Muscle of leg (tissue), 11 donors: ENCODE results near the gene CSPG5. TPM values are rescaled to one million over a fixed set of nuclear protein-coding genes. Genes with fewer than 3 reads are reported as not detected.

Source experiments
- DNase-seq: peaks from one replicate; pipeline ENCODE4 v3.0.0; 2013
- H3K27ac ChIP-seq: one replicate; pipeline ENCODE4 v1.5.1; 2013; ENCODE audit warnings: mild to moderate bottlenecking, low read length, control low read depth
- H3K27me3 ChIP-seq: one replicate; pipeline ENCODE4 v1.6.1; 2013; ENCODE audit warnings: low read length; ENCODE audit not compliant: control insufficient read depth, insufficient read depth
- H3K36me3 ChIP-seq: one replicate; pipeline ENCODE4 v1.6.1; 2013; ENCODE audit warnings: low read length; ENCODE audit not compliant: control insufficient read depth, insufficient read depth
- H3K4me1 ChIP-seq: one replicate; pipeline ENCODE4 v1.6.1; 2013; ENCODE audit warnings: low read length; ENCODE audit not compliant: control insufficient read depth, insufficient read depth
- H3K4me3 ChIP-seq: one replicate; pipeline ENCODE4 v1.5.1; 2013; ENCODE audit warnings: low read length, control low read depth
- H3K9me3 ChIP-seq: replicated peaks from 2 replicates; pipeline ENCODE4 v1.6.1; 2013; ENCODE audit warnings: low read depth, low read length; ENCODE audit not compliant: control insufficient read depth
- whole genome bisulfite sequencing: methylation state at CpG from one replicate; pipeline ENCODE4 v1.1.5; 2013; ENCODE audit warnings: missing lambda C conversion rate; ENCODE audit not compliant: insufficient coverage; 5-methylcytosine and 5-hydroxymethylcytosine counted together
- polyA plus RNA-seq, 8 donors: library from polyadenylated mRNA; unstranded; fragments of 120-200 nt; gene quantifications; one replicate each; pipeline versions ENCODE4 v1.2.1 to v1.2.3, GENCODE V29; 2013; ENCODE audit warnings: inconsistent platforms in 1 of 8, low replicate concordance in 1 of 8; ENCODE audit not compliant: insufficient read length in 8 of 8, insufficient read depth in 1 of 8
- total RNA-seq: library from RNA; stranded (reverse); fragments of 120-200 nt; gene quantifications from one replicate; pipeline ENCODE4 v1.2.4, GENCODE V29; 2013

The CSPG5 gene
- total and polyA plus RNA-seq, 9 donors: 1.2 to 2.3 (median 1.5) TPM

DNA sequence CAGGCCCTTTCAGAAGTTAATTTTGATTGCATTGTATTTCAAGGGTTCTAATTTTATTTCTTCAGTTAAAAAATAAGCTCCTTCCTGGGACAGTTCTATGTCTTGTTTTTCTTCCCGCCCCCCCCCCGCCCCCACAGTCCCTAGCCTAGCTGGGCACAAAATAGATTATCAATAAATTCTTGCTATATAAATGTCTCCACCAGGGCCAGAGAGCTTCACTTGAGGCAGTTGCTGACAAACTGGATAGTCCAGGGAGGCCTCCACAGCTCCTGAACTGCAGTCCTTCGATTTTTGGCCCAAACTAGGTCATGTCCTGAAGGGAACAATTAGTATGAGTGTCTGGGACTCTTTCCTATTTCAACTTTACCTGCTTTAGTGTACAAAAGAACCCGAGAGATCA, 9.9 kb upstream of the CSPG5 start:
- H3K36me3 ChIP-seq: peaks cover 62% of the 10 kb centered on the region
- WGBS: no CpG with 5 or more reads among the region's 4 CpGs

DNA sequence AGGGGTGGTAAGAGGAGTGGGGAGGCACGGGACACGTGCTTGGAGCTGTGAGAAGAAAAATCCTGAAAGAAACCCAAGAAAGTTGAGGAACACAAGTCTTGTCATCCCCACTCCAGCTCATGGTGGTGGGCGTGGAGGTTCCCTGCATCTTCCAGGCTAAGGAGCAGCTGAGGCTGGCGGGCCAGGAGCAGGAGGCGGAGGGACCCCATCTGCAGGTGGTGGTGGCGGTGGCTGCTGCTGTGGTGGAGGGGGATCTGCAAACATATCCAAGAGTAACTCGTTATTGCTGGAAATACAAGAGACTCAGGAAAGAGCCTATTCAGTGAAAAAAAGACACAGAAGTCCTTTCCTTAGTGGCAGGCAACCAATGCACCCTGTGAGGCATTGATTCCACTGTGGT, 9.4 kb upstream of the CSPG5 start:
- Histone ChIP-seq H3K9me3 (no peaks in the 10 kb centered on the region), H3K4me3 (no peak overlapping the region), H3K36me3 (peaks cover 60% of the 10 kb centered on the region), H3K27me3 (no peaks in the 10 kb centered on the region), H3K27ac (no peak overlapping the region), H3K4me1 (no peaks in the 10 kb centered on the region)
- no peak for DNase-seq
- 90% methylated on average over 2 of the region's 7 CpGs for WGBS

More for the DNA sequence above, 9.9 kb upstream of the CSPG5 start:
- DNase-seq: no peak
- no peak overlapping the region for H3K27ac ChIP-seq
- H3K4me1 ChIP-seq: no peaks in the 10 kb centered on the region
- H3K9me3 ChIP-seq: no peaks in the 10 kb centered on the region
- no peak overlapping the region for H3K4me3 ChIP-seq
- H3K27me3 ChIP-seq: no peaks in the 10 kb centered on the region

DNA sequence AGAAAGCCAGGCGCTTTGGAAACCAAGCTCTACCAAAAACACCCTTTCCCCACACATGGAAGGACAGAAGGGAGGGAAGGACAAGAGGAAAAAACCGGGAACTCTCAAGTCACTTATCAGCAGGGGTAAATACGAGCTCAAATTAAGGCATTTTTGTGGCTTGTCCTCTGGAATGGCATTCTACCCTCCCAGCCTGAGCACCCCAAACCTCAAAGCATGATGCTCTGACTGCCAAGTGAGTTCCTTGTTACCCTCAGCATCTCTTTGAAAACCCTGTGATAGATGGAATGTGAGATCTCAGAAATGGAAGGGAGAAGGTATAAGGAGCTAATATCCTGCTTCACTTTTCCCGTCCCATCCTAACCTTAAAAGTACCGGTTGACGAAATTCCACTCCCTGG, 8.1 kb upstream of the CSPG5 start:
- WGBS: no CpG with 5 or more reads among the region's 6 CpGs
- no peak for DNase-seq
- no peaks in the 10 kb centered on the region for H3K9me3 ChIP-seq
- H3K27me3 ChIP-seq: no peaks in the 10 kb centered on the region
- H3K4me1 ChIP-seq: no peaks in the 10 kb centered on the region
- no peak overlapping the region for H3K4me3 ChIP-seq
- H3K36me3 ChIP-seq: peaks cover 57% of the 10 kb centered on the region
- H3K27ac ChIP-seq: no peak overlapping the region

DNA sequence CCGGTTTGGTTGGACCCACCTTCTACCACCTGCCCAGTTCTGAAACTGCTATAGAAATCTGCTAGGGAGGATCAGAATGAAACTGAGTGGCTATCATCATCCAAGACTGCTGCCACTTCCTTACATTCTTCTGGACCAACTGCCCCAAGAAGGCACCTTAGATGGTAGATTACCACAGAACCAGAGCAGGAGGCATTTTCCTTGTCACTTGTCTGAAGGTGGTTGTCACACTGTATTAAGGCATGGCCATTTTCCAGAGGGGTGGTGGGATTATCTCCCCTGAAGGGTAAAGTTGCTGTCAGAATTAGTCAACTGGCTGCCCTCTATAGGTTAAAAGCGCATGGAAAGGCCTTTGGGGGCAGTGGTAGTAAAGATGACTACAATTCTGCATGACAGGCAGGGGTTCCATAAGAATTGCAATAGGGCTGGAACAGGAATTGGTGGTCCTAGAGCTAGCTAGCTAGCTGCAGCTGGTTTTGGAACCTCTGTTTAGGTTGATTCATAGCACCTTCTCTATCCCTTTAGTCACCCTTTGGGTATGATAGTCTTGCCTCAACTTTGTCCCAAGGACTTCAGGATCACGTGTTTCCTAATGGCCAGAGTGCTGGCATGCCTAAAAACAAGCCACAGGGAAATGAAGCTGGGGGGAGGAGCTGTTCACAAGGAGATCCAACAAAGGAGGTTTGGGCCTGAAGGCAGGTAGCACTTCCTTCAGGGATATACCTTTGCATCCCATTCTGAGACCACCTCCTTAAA, 4.8 kb upstream of the CSPG5 start:
- H3K27ac ChIP-seq: no peak overlapping the region
- H3K4me3 ChIP-seq: no peak overlapping the region
- no CpG with 5 or more reads among the region's 3 CpGs for WGBS
- H3K27me3 ChIP-seq: peaks cover 16% of the 10 kb centered on the region
- no peak for DNase-seq
- H3K36me3 ChIP-seq: peaks cover 34% of the 10 kb centered on the region
- peaks cover 6% of the 10 kb centered on the region for H3K4me1 ChIP-seq
- no peaks in the 10 kb centered on the region for H3K9me3 ChIP-seq

GRCh38 chr3:47581835-47582234, 3.2 kb upstream of the CSPG5 start:
- H3K36me3 ChIP-seq: peaks cover 18% of the 10 kb centered on the region
- H3K9me3 ChIP-seq: no peaks in the 10 kb centered on the region
- H3K4me3 ChIP-seq: no peak overlapping the region
- H3K4me1 ChIP-seq: peaks cover 12% of the 10 kb centered on the region
- 75% methylated on average over 2 of the region's 4 CpGs for WGBS
- peaks cover 25% of the 10 kb centered on the region for H3K27me3 ChIP-seq
- H3K27ac ChIP-seq: no peak overlapping the region
- no peak for DNase-seq

DNA sequence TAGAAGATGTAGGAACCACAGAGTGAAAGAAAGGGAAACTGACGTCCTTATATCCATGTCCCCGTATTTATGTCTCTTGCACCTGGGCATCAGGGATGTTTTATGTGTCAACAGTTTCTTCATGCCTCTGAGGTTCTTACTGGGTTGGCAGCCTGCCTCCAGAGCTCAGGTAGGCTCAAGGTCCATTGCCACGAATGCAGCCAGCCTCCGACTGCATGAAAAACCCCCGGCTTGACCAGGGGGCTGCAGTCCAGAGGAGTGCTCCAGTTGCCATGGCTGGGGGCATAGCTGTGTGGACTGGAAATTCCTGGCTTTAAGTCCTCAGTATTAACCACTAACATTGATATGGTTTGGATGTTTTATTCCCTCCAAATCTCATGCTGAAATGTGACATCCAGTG, 2.8 kb upstream of the CSPG5 start:
- H3K27ac ChIP-seq: no peak overlapping the region
- H3K4me1 ChIP-seq: peaks cover 12% of the 10 kb centered on the region
- H3K4me3 ChIP-seq: no peak overlapping the region
- peaks cover 15% of the 10 kb centered on the region for H3K36me3 ChIP-seq
- WGBS: 72% methylated on average over 5 of the region's 5 CpGs
- no peak for DNase-seq
- no peaks in the 10 kb centered on the region for H3K9me3 ChIP-seq
- peaks cover 28% of the 10 kb centered on the region for H3K27me3 ChIP-seq

DNA sequence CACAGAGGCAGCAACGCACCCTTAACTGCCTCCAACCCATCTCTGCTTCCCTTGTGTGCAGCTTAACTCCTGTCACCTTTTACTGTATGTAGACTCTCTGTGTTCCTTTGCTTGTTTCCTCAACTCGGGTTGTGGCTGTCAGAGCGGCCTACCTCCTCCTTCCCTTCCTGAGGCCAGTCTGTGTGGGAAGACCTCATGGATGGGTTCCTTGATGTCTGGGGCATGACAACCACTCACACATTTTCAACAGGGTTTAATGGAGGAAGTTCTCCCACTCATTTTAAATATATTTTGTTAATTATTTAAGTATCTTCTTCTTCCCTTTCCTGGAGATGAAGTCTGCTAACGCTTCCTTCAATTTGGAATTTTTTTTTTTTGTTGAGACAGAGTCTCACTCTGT, 1.8 kb upstream of the CSPG5 start:
- peaks cover 12% of the 10 kb centered on the region for H3K4me1 ChIP-seq
- no peak overlapping the region for H3K4me3 ChIP-seq
- H3K27ac ChIP-seq: no peak overlapping the region
- peaks cover 28% of the 10 kb centered on the region for H3K27me3 ChIP-seq
- peaks cover 11% of the 10 kb centered on the region for H3K36me3 ChIP-seq
- WGBS: 60% methylated on average over 1 of the region's 4 CpGs
- no peaks in the 10 kb centered on the region for H3K9me3 ChIP-seq
- no peak for DNase-seq

GRCh38 chr3:47579875-47580274, 1.2 kb upstream of the CSPG5 start:
- no peak overlapping the region for H3K27ac ChIP-seq
- no peak overlapping the region for H3K4me3 ChIP-seq
- peaks cover 12% of the 10 kb centered on the region for H3K4me1 ChIP-seq
- H3K27me3 ChIP-seq: peaks cover 28% of the 10 kb centered on the region
- 91% methylated on average over 2 of the region's 2 CpGs for WGBS
- H3K36me3 ChIP-seq: peaks cover 5% of the 10 kb centered on the region
- H3K9me3 ChIP-seq: no peaks in the 10 kb centered on the region
- no peak for DNase-seq

DNA sequence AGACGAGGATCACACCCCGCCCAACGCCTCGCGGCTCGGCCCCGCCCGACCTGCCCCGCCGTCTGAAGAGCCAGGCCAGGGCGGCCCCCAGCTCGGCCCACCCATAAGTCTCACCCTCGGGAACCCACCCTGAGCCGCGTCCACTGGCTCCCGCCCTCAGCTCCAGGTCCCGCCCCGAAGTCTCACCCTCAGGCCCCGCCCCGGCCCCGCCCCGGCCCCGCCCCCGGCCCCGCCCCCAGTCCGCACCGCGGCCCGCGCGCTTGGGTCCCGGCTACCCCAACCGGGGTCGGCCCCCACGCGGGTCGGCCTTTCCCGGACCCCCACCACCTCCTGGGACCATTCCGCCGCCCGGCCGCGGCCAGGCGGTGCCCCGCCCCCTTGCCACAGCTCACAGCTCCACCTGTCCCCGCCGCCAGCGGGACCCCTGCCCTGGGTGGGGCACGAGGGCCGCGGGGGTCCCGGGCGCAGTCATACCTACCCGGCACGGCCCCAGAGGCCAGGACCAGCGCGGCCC, 489 bp downstream of the CSPG5 start:
- H3K4me1 ChIP-seq: peaks cover 19% of the 10 kb centered on the region
- peaks cover 28% of the 10 kb centered on the region for H3K27me3 ChIP-seq
- no peaks in the 10 kb centered on the region for H3K9me3 ChIP-seq
- no peak overlapping the region for H3K27ac ChIP-seq
- H3K36me3 ChIP-seq: no peaks in the 10 kb centered on the region
- peak; percentile 36 for DNase-seq
- peak overlapping the region; percentile 43 for H3K4me3 ChIP-seq
- under 1% methylated on average over 45 of the region's 57 CpGs for WGBS

GRCh38 chr3:47577583-47578118, 1.0 kb downstream of the CSPG5 start:
- H3K9me3 ChIP-seq: no peaks in the 10 kb centered on the region
- peaks cover 28% of the 10 kb centered on the region for H3K27me3 ChIP-seq
- 2% methylated on average over 49 of the region's 49 CpGs for WGBS
- H3K27ac ChIP-seq: no peak overlapping the region
- no peaks in the 10 kb centered on the region for H3K36me3 ChIP-seq
- H3K4me1 ChIP-seq: peaks cover 19% of the 10 kb centered on the region
- DNase-seq: no peak
- peak overlapping the region; percentile 43 for H3K4me3 ChIP-seq
